HepG2 (cell line): Measurements from ENCODE around the gene LYST. TPM values are rescaled to one million over a fixed set of nuclear protein-coding genes. Genes with fewer than 3 reads are reported as not detected.

ENCODE experiments used
- ATAC-seq: fragments of 200-7000 bp; cut with Tn5 transposase; 3 replicates; pipeline ENCODE4 v1.9.1; 2020; ENCODE audit warnings: mild to moderate bottlenecking, moderate library complexity
- BruUV-seq: library from RNA; stranded (reverse); fragments of 400-500 nt; replicated peaks from 2 replicates; lab custom pipeline; 2021; lab: Mats Ljungman, UMichigan
- CTCF ChIA-PET: fragments of 300-600 bp; formaldehyde crosslinking; extraction: SDS; loops from one replicate; lab custom pipeline; 2021; ENCODE audit warnings: low total read pairs, inconsistent platforms, low intra/inter-chr PET ratio; lab: Yijun Ruan, JAX
- POLR2A ChIA-PET: fragments of 350-600 bp; sonication (Branson Sonifier 250); formaldehyde crosslinking; loops from one replicate; lab custom pipeline; 2020; ENCODE audit warnings: antibody characterized with exemption, inconsistent platforms; lab: Yijun Ruan, JAX
- DNase-seq: peaks from one replicate; pipeline ENCODE4 v3.0.0-alpha.2; 2015; ENCODE audit warnings: low spot score
- FAIRE-seq: peaks from 3 replicates; lab custom pipeline; 2011; peaks lifted over from hg19 to GRCh38; lab: Jason Lieb, UNC
- H2AFZ ChIP-seq: one replicate; pipeline ENCODE4 v1.6.1; 2011; ENCODE audit warnings: low read length, inconsistent platforms
- H3K27ac ChIP-seq: fragments of 300-600 bp; 3 replicates; pipeline ENCODE4 v1.8.0; 2011; ENCODE audit warnings: mixed run types, mild to moderate bottlenecking, mixed read lengths, low read length, inconsistent platforms; ENCODE audit not compliant: insufficient read depth; ENCODE audit errors: extremely low read length
- H3K27me3 ChIP-seq, 2 experiments: fragments of 200-600 bp in 1 of 2; 2 replicates in 1 of 2; 3 replicates in 1 of 2; pipeline versions ENCODE4 v1.6.0 to v1.8.0; 2011; ENCODE audit warnings: low read length in 2 of 2, mild to moderate bottlenecking in 2 of 2, moderate library complexity in 2 of 2, inconsistent platforms in 1 of 2; ENCODE audit not compliant: insufficient read depth in 2 of 2, control insufficient read depth in 1 of 2
- H3K36me3 ChIP-seq, 2 experiments: fragments of 200-600 bp in 1 of 2; replicated peaks in 1 of 2; 2 replicates in 1 of 2; 3 replicates in 1 of 2; pipeline versions ENCODE4 v1.5.1 to v1.8.0; 2011; ENCODE audit warnings: low read length in 2 of 2, inconsistent platforms in 1 of 2; ENCODE audit not compliant: insufficient read depth in 2 of 2, control insufficient read depth in 1 of 2
- H3K4me1 ChIP-seq: 2 replicates; pipeline ENCODE4 v1.5.1; 2012; ENCODE audit warnings: low read length, inconsistent platforms; ENCODE audit not compliant: insufficient read depth
- H3K4me2 ChIP-seq: 2 replicates; pipeline ENCODE4 v1.6.0; 2011; ENCODE audit warnings: low read depth, low read length, inconsistent platforms
- H3K4me3 ChIP-seq, 3 experiments: fragments of 200-600 bp in 1 of 3; sonication (generic), shearing (Covaris generic) in 1 of 3; replicated peaks in 1 of 3; 2 replicates each; pipeline ENCODE4 v1.5.1; 2011 to 2016; ENCODE audit warnings: low read length in 3 of 3, inconsistent platforms in 2 of 3, low read depth in 2 of 3, mild to moderate bottlenecking in 2 of 3, control low read depth in 1 of 3, mixed read lengths in 1 of 3; ENCODE audit not compliant: insufficient read depth in 1 of 3
- H3K79me2 ChIP-seq: one replicate; pipeline ENCODE4 v1.6.1; 2011; ENCODE audit warnings: low read length, inconsistent platforms; ENCODE audit not compliant: insufficient read depth
- H3K9ac ChIP-seq: 2 replicates; pipeline ENCODE4 v1.6.0; 2011; ENCODE audit warnings: mild to moderate bottlenecking, low read depth, low read length, inconsistent platforms; ENCODE audit not compliant: insufficient read depth
- H3K9me3 ChIP-seq: 2 replicates; pipeline ENCODE4 v1.5.1; 2012; ENCODE audit warnings: mild to moderate bottlenecking, low read length
- H4K20me1 ChIP-seq: 2 replicates; pipeline ENCODE4 v1.6.0; 2011; ENCODE audit warnings: inconsistent platforms, mild to moderate bottlenecking, low read length, moderate library complexity; ENCODE audit not compliant: insufficient read depth
- BRCA1 ChIP-seq: sonication (generic); formaldehyde crosslinking; IDR thresholded peaks from 2 replicates; pipeline ENCODE4 v1.4.0; 2020; ENCODE audit warnings: missing genetic modification reagents
- KDM2A ChIP-seq: sonication (generic); formaldehyde crosslinking; IDR thresholded peaks from 2 replicates; pipeline ENCODE4 v1.4.0; 2020; ENCODE audit warnings: low read depth, missing genetic modification reagents, borderline replicate concordance
- KDM3A ChIP-seq: IDR thresholded peaks from 2 replicates; pipeline ENCODE4 v1.6.1; 2018; ENCODE audit warnings: low read depth, missing compliant biosample characterization
- MNT ChIP-seq: fragments of 450-650 bp; IDR thresholded peaks from 2 replicates; pipeline ENCODE4 v1.6.1; 2016
- NFATC3 ChIP-seq: sonication (generic); formaldehyde crosslinking; IDR thresholded peaks from 2 replicates; pipeline ENCODE4 v1.5.1; 2020; ENCODE audit warnings: mild to moderate bottlenecking, missing genetic modification reagents
- RBAK ChIP-seq: sonication (generic); formaldehyde crosslinking; IDR thresholded peaks from 2 replicates; pipeline ENCODE4 v1.5.1; 2020; ENCODE audit warnings: mild to moderate bottlenecking, missing genetic modification reagents
- REXO4 ChIP-seq: sonication (generic); formaldehyde crosslinking; IDR thresholded peaks from 2 replicates; pipeline ENCODE4 v1.8.0; 2022; ENCODE audit warnings: missing genetic modification reagents, mild to moderate bottlenecking, borderline replicate concordance
- SP4 ChIP-seq: sonication (generic); formaldehyde crosslinking; IDR thresholded peaks from 2 replicates; pipeline ENCODE4 v1.8.1; 2023; ENCODE audit warnings: mild to moderate bottlenecking, missing genetic modification reagents
- ZNF382 ChIP-seq: sonication (generic); formaldehyde crosslinking; IDR thresholded peaks from 2 replicates; pipeline ENCODE4 v1.5.0; 2020; ENCODE audit warnings: missing genetic modification reagents, mild to moderate bottlenecking, borderline replicate concordance
- ZNF7 ChIP-seq: IDR thresholded peaks from 2 replicates; pipeline ENCODE4 v1.6.1; 2016; ENCODE audit warnings: missing biosample characterization, missing genetic modification reagents
- WGBS: methylation state at CpG from one replicate; pipeline ENCODE4 v1.1.6; 2017; ENCODE audit warnings: low lambda C conversion rate; 5-methylcytosine and 5-hydroxymethylcytosine counted together
- in situ Hi-C: cut with HindIII; loops from 2 replicates; pipeline ENCODE4 v1.10.0; 2017; ENCODE audit warnings: low pct_unique_long_range_greater_than_20kb; ENCODE audit not compliant: extremely low pct_ligation_motif_present
- intact Hi-C: fragments of 100-400 bp; cut with micrococcal nuclease; formaldehyde crosslinking; loops from one replicate; pipeline ENCODE4 v1.10.0; 2022; ENCODE audit not compliant: unreplicated experiment
- polyA plus RNA-seq, 8 experiments: library from polyadenylated mRNA; depleted of rRNA in 3 of 8; stranded (reverse) in 7 of 8; unstranded in 1 of 8; fragments of >200 nt; fragmentation: Illumina TruSeq in 4 of 8; extraction: Trizol in 4 of 8; gene quantifications; 2 replicates each; pipeline versions ENCODE4 v1.2.1 to v1.2.3, GENCODE V29; 2011 to 2016; ENCODE audit warnings: low read depth in 4 of 8, missing spikeins in 1 of 8, mixed read lengths in 1 of 8; ENCODE audit not compliant: insufficient read depth in 1 of 8
- total RNA-seq, 5 experiments: library from RNA; depleted of rRNA; stranded (reverse); fragments of >200 nt; fragmentation: Illumina TruSeq; extraction: Trizol; gene quantifications; 2 replicates each; pipeline ENCODE4 v1.2.3, GENCODE V29; 2016; ENCODE audit warnings: low read depth in 1 of 5
- TF ChIP-seq, protein P1 (sequence below): sonication (generic); formaldehyde crosslinking; IDR thresholded peaks from 2 replicates; pipeline ENCODE4 v1.4.0; 2020; ENCODE audit warnings: missing genetic modification reagents

The LYST gene
- total and polyA plus RNA-seq, 2 of the 13 experiments (the other 11 are each of a cell fraction or from before 2014, with no cell fraction given) = 0.91 to 2.5 TPM

GRCh38 chr1:235688096-235688495 lies 178.6 kb downstream of the LYST start (continued):
- no peak for TF ChIP-seq SP4 (CRISPR knock-in tag)

- Histone ChIP-seq H3K9ac (no peak overlapping the region), H3K9me3 (no peaks in the 10 kb centered on the region), H4K20me1 (no peaks in the 10 kb centered on the region), H3K4me2 (no peak overlapping the region), H3K4me3 (no peak overlapping the region), H3K4me1 (peaks cover 10% of the 10 kb centered on the region; the same call in 1 of the 2 replicates), H2AFZ (no peak overlapping the region), H3K36me3 (no peaks in the 10 kb centered on the region), H3K27me3 (no peaks in the 10 kb centered on the region), H3K79me2 (no peaks in the 10 kb centered on the region), H3K27ac (no peak overlapping the region)
- intact Hi-C loops (no loop called here), in situ Hi-C loops (no loop called here)
- no peak for FAIRE-seq
- ChIA-PET CTCF (no interaction called here), POLR2A (no interaction called here)
- no peak for TF ChIP-seq ZNF382
- TF ChIP-seq NFATC3 (CRISPR knock-in tag) = no peak
- no peak for TF ChIP-seq MNT
- TF ChIP-seq KDM2A (CRISPR knock-in tag) = no peak
- no peak for TF ChIP-seq KDM3A (CRISPR knock-in tag)
- no TSS peak for BruUV-seq
- no peak for ATAC-seq
- no peak for DNase-seq
- 89% methylated on average over 1 of the region's 1 CpG for WGBS
These were observed 183.1 kb downstream of the LYST start for GRCh38 chr1:235683653-235684052.

DNA sequence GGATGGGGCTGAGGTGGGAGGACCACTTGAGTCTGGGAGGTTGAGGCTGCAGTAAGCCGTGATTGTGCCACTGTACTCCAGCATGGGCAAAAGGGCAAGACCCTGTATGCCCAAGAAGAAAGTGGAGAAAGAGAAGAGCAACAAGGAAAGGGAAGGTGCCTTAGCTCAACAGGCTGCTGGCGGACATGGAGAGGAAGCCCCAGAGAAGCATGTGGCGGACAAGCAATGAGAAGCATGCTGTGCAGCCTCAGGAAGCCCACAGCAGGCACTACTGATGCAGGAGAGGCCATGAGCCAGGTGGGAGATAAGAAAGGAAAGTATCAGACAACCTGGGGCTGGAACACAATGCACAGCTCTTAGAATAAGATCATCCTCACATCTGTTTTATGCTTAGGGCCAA lies 184.5 kb downstream of the LYST start:
- Histone ChIP-seq H3K4me2 (no peak overlapping the region), H3K79me2 (no peaks in the 10 kb centered on the region), H3K9me3 (no peaks in the 10 kb centered on the region), H3K9ac (no peak overlapping the region), H3K4me1 (peaks cover 10% of the 10 kb centered on the region; the same call in 1 of the 2 replicates), H3K36me3 (no peaks in the 10 kb centered on the region), H3K27ac (no peak overlapping the region), H2AFZ (no peak overlapping the region), H3K27me3 (no peaks in the 10 kb centered on the region), H4K20me1 (no peaks in the 10 kb centered on the region), H3K4me3 (no peak overlapping the region)
- intact Hi-C loops = no loop called here
- TF ChIP-seq, protein P1, sequence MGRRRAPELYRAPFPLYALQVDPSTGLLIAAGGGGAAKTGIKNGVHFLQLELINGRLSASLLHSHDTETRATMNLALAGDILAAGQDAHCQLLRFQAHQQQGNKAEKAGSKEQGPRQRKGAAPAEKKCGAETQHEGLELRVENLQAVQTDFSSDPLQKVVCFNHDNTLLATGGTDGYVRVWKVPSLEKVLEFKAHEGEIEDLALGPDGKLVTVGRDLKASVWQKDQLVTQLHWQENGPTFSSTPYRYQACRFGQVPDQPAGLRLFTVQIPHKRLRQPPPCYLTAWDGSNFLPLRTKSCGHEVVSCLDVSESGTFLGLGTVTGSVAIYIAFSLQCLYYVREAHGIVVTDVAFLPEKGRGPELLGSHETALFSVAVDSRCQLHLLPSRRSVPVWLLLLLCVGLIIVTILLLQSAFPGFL (CRISPR knock-in tag) = no peak
- TF ChIP-seq ZNF7 (no peak), RBAK (CRISPR knock-in tag) (no peak), BRCA1 (CRISPR knock-in tag) (no peak), REXO4 (CRISPR knock-in tag) (no peak)
- no TSS peak for BruUV-seq
- no peak for DNase-seq
- in situ Hi-C loops = no loop called here
- WGBS = 87% methylated on average over 3 of the region's 3 CpGs
- ChIA-PET POLR2A (no interaction called here), CTCF (no interaction called here)
- no peak for FAIRE-seq
- ATAC-seq = no peak
